SJCRH30 (cell line): ENCODE results near the gene COG4. TPM values are rescaled to one million over a fixed set of nuclear protein-coding genes. Genes with fewer than 3 reads are reported as not detected.

Source experiments
- DNase-seq, 2 experiments: peaks; one replicate each; pipeline ENCODE4 v3.0.0-alpha.2; 2015 to 2020
- H3K27ac ChIP-seq: fragments of 250-450 bp; sonication (Bioruptor Pico); 2 replicates; pipeline ENCODE4 v1.5.1; 2020; ENCODE audit warnings: mild to moderate bottlenecking, moderate library complexity
- H3K27me3 ChIP-seq: fragments of 250-450 bp; sonication (Bioruptor Pico); 2 replicates; pipeline ENCODE4 v1.5.1; 2020; ENCODE audit warnings: mild to moderate bottlenecking, moderate library complexity
- H3K36me3 ChIP-seq: fragments of 250-450 bp; sonication (Bioruptor Pico); 2 replicates; pipeline ENCODE4 v1.5.1; 2020; ENCODE audit warnings: mild to moderate bottlenecking, moderate library complexity
- H3K4me1 ChIP-seq: fragments of 250-450 bp; sonication (Bioruptor Pico); 2 replicates; pipeline ENCODE4 v1.5.1; 2020; ENCODE audit warnings: mild to moderate bottlenecking, moderate library complexity
- H3K4me3 ChIP-seq: fragments of 250-450 bp; sonication (Bioruptor Pico); 2 replicates; pipeline ENCODE4 v1.5.1; 2020; ENCODE audit warnings: mild to moderate bottlenecking, moderate library complexity
- H3K9me3 ChIP-seq: fragments of 250-450 bp; sonication (Bioruptor Pico); replicated peaks from 2 replicates; pipeline ENCODE4 v1.5.1; 2020; ENCODE audit warnings: mild to moderate bottlenecking, moderate library complexity
- total RNA-seq: library from RNA; depleted of rRNA; stranded (reverse); fragments of >200 nt; shearing (Covaris generic); gene quantifications from 2 replicates; pipeline ENCODE4 v1.2.3, GENCODE V29; 2014

COG4 gene
- total RNA-seq, 1 experiment from 2014 or later: 26.4 TPM

DNA sequence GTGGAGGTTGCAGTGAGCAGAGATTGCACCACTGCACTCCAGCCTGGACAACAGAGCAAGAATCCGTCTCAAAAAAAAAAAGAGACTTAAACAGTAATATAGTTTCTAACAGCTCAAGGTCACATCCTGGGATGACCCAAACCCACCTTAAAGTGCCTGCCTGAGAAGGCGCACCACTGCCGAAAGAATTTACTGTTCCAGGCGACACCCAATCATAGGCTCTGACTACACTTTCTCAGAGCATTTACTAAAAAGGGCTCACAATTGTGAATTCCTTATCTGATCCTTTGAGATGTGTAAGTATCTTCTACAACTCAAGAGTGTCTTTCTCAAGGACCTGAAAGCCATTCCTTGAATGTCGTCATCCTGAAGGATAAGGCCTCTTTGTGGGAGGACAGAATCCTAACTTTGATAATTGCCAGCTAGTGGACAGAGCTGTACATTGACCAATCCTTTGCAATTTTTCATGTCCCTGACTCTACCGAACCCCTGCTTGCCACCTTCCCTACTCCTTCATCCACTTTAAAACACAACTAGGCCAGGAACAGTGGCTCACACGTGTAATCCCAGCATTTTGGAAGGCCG, 81.9 kb downstream of the COG4 start:
- Histone ChIP-seq H3K27me3 (no peaks in the 10 kb centered on the region), H3K36me3 (no peaks in the 10 kb centered on the region), H3K9me3 (no peaks in the 10 kb centered on the region), H3K4me3 (no peak overlapping the region), H3K4me1 (peaks cover 11% of the 10 kb centered on the region), H3K27ac (no peak overlapping the region)
- no peak for DNase-seq

DNA sequence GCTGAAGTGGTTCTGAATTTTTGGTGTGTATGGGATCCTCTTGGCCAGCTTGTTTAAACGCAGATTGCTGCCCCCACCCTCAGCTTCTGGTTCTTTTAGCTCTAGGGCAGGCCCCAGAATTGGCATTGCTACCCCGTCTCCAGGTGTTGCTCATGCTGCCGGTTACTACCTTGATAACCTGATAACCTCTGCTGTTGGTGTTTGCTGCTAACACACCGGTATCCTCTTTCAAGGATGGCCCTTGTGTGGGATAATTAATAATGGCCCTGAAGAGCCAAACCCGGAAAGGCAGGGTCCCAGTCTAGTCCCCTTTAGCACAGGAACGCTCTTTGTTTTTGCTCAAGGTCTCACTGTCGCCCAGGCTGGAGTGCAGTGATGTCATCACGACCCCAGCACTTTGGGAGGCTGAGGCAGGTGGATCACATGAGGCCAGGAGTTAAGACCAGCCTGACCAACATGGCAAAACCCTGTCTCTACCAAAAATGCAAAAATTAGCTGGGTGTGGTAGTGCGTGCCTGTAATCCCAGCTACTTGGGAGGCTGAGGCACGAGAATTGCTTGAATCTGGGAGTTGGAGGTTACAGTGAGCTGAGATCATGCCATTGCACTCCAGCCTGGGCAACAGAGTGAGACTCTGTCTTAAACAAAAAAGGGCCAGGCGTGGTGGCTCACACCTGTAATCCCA, 83.2 kb downstream of the COG4 start:
- Histone ChIP-seq H3K27me3 (no peaks in the 10 kb centered on the region), H3K4me1 (peaks cover 12% of the 10 kb centered on the region), H3K4me3 (peak overlapping the region; percentile 70), H3K36me3 (no peaks in the 10 kb centered on the region), H3K27ac (no peak overlapping the region), H3K9me3 (no peaks in the 10 kb centered on the region)
- DNase-seq: no peak

DNA sequence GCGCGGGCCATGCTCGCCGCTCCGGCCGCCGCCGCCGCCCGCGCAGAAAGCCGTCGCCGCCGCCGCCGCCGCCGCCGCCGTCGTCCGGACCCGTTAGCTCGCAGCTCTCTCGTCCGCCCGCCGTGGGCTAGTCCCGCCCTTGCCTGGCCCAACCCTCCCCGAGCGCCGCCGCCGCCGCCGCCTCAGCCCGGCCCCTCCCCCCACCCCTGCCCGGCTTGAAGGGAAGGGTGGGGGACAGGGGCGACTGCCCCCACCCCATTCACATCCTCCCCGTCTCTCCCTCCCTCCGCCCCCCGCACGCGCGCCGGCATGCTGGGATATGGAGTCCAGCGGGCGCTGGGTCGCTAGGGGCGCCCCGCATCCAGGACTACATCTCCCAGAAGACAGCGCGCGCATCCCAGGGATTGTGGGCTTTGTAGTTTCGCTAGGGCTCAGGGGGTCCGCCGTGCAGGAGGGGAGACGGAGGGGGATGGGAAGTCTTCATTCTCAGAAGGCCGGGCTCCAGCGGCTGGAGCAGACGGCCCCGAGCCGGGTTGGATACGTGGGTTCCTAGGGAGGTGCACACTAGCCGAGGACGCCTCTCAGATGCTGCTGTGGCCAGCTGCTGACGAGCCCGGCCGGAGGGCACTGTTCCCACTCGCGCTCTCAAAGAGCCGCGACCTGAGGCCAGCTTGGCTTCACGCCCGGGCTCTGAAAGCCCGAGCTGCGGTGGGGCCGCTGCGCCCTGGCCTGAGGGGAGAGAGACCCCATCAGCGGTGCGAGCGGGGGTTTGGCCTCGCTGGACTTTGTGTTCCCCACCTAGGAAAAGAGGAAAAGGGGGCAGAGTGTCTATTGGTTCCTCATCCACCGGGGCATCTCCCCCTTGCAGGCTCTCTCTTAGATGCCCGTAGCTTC, 84.1 kb downstream of the COG4 start, which contains the start of gene ST3GAL2:
TSS of gene ST3GAL2 (minus strand) at position 132 of the 894 bp plus-strand sequence. CDS start 40,570 bp downstream, outside the sequence.
- H3K4me3 ChIP-seq: peak within 1 kb of the TSS; percentile 70
- H3K27me3 ChIP-seq: no peaks in the 10 kb centered on the region
- peak; percentile 92 to 95 for DNase-seq
- H3K4me1 ChIP-seq: peaks cover 12% of the 10 kb centered on the region
- H3K9me3 ChIP-seq: no peaks in the 10 kb centered on the region
- no peak within 1 kb of the TSS; the same call in 1 of the 2 replicates for H3K27ac ChIP-seq
- H3K36me3 ChIP-seq: no peaks in the 10 kb centered on the region

DNA sequence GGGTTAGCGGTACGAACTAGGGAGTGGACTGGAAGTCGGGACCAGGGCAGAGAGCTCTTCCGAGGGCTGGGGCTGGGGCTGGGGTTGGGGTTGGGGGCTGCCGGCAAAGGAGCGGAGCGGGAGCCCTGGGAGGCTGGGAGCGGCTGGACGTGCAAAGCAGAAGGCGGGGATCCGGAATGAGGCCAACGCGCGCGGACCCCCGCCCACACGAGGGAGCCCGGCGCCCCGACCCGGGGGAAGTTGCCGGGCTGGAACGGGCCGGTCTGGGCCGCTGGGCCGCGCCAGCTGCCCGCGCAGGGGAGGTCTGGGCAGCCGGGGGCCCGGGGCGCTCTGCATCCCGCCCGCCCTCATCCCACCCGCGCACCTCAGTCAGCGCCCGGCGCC, 84.8 kb downstream of the COG4 start:
- H3K4me3 ChIP-seq: peak overlapping the region; percentile 70
- no peaks in the 10 kb centered on the region for H3K27me3 ChIP-seq
- peaks cover 19% of the 10 kb centered on the region for H3K4me1 ChIP-seq
- H3K36me3 ChIP-seq: no peaks in the 10 kb centered on the region
- no peak overlapping the region for H3K27ac ChIP-seq
- DNase-seq: peak; percentile 15 to 18
- H3K9me3 ChIP-seq: no peaks in the 10 kb centered on the region

DNA sequence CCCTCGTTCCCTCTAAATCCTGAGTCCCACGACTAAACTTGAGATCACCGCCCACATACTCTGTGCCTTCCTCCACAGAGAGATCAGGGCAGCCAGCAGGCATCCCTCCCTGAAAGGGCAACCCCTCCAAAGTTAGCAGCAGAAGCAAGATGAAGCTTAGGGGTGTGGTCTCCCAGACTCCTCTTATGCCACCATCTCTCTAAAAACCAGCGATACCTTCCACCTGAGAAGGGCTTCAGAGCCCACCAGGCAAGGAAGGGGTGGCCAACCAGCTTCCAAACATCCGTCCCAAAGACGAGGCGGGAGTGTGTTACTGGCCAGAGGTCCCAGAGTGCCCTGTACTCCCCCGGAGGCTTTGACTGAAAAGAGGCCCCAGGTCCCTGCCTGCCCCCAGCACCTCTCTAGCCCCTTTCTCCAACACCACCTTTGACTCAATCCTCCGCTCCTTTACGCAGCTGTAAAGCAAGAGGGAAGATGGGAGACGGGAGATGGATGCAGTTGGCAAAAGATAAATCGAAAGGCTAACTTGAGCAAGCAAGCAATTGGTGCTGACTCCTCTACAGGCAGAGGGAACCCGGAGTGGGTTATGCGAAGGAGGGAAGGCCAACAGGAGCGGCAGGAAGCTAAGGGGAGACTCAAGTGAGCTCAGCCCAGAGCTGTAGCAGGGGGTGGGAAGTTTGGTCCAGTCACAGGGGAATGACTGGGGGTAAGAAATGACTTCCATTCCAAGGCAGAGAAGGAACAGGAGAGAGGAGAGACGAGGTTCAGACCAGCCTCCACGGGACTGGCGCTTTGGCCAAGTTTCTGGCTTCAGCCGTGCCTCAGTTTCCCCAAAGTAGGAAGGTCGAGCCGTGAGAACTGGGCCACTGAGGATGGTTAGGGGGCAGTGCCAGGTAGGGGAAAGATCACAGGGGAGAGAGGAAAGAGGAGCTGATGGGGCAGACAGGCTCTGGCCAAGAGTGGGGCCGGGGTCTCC, 85.5 kb downstream of the COG4 start:
- Histone ChIP-seq H3K9me3 (no peaks in the 10 kb centered on the region), H3K36me3 (no peaks in the 10 kb centered on the region), H3K4me1 (peaks cover 24% of the 10 kb centered on the region), H3K4me3 (peak overlapping the region; percentile 70), H3K27me3 (no peaks in the 10 kb centered on the region), H3K27ac (no peak overlapping the region)
- peak; percentile 32 to 51 for DNase-seq

DNA sequence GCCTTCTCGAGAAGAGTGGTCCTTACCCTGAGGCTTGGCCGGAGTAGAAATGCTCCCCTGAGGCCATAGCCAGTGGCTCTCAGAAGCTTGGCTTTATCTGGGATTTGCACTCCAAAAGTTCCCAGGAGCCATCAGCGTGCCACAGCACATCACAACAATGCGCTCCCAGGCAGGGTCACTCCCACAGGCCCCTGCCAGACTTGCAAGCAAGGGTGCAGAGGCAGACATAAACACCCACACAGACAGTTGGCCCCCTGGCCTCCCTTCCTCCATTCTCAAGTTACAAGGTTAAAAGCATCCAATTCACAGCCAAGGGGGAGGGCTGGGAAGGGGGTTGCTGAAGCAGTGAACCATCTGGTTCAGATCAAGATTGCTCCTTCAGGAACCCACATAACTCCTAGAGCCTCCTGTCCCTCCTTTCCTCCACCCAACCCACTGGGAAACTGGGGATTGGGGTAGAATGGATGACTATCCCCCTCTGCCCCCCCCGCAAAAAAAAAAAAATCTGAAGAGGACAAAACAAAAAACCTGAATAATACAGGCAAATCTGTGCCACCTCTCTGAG, 86.3 kb downstream of the COG4 start:
- DNase-seq: peak; percentile 77 to 84
- no peak overlapping the region for H3K27ac ChIP-seq
- H3K4me1 ChIP-seq: peaks cover 30% of the 10 kb centered on the region
- no peaks in the 10 kb centered on the region for H3K9me3 ChIP-seq
- H3K4me3 ChIP-seq: no peak overlapping the region; the same call in 1 of the 2 replicates
- no peaks in the 10 kb centered on the region for H3K36me3 ChIP-seq
- H3K27me3 ChIP-seq: no peaks in the 10 kb centered on the region

DNA sequence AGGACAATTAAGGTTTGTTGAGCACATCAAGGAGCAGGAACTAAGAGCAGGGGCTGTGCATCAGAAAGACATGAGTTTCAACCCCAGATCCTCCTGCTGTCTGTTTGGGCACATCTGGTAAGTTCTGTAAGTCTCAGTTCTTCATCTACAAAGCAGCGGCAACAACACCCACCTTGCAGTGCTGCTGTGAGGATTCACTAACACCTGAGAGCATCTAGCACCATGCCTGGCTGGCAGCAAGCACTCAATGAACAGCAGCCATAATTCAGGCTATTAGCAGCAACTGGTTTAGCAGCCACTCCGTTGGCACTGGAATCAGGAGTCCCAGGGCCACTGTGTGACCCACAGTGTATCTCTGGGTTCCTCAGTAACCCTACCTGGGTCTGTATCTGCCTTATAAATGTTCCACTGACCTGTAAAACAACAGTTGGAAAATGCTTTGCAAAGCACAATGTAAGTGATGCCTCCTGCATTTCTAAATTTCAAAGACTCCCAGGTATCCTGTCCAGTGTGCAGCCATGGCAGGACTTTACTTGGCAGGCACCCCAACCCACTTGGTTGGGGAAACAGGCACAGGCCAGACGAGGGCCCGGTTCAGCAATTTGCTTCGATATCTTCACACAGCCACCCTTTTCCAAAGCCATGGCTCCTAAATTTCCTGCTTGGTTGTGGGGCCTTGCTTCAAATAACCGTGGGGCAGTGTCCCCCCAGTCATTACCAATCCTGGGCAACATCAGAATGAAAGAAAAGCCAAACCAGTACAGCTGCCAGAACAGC, 88.7 kb downstream of the COG4 start:
- H3K4me1 ChIP-seq: peaks cover 25% of the 10 kb centered on the region
- no peaks in the 10 kb centered on the region for H3K27me3 ChIP-seq
- H3K4me3 ChIP-seq: no peak overlapping the region
- H3K9me3 ChIP-seq: no peaks in the 10 kb centered on the region
- no peaks in the 10 kb centered on the region for H3K36me3 ChIP-seq
- H3K27ac ChIP-seq: no peak overlapping the region
- DNase-seq: no peak

DNA sequence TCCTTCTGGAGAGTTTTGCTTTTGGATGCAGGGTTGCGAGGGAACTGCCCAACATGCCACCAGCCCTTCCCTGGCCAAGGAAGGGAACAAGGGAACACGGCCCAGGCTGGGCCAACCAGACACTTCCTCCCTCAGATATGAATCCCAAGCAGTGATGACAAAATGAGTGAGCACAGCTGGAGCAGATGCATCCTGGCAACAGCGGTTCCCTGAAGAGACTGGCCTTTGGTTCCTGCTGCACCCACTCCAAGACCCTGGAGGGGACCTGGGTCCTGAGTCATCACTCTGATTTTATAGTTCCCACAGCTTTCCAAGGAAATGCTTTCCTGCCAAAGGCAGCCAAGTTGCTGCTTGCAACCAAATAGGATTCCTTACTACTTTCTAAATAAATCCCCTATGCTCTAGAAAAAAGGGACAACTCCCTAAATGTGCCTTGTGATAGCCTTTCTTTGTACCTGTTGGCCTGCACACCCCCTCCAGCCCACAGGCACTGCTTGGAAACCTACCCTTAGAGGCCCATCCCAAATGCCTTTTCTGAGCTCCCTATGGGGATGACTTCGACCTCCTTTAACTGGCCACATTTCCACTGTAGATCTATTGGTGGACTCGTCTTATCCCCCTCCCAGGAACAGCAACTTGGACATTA, 89.8 kb downstream of the COG4 start:
- Histone ChIP-seq H3K4me1 (peaks cover 31% of the 10 kb centered on the region), H3K27ac (peak overlapping the region; percentile 55), H3K9me3 (no peaks in the 10 kb centered on the region), H3K4me3 (no peak overlapping the region), H3K36me3 (no peaks in the 10 kb centered on the region), H3K27me3 (no peaks in the 10 kb centered on the region)
- peak in 1 of 2 experiments; percentile 45 for DNase-seq

DNA sequence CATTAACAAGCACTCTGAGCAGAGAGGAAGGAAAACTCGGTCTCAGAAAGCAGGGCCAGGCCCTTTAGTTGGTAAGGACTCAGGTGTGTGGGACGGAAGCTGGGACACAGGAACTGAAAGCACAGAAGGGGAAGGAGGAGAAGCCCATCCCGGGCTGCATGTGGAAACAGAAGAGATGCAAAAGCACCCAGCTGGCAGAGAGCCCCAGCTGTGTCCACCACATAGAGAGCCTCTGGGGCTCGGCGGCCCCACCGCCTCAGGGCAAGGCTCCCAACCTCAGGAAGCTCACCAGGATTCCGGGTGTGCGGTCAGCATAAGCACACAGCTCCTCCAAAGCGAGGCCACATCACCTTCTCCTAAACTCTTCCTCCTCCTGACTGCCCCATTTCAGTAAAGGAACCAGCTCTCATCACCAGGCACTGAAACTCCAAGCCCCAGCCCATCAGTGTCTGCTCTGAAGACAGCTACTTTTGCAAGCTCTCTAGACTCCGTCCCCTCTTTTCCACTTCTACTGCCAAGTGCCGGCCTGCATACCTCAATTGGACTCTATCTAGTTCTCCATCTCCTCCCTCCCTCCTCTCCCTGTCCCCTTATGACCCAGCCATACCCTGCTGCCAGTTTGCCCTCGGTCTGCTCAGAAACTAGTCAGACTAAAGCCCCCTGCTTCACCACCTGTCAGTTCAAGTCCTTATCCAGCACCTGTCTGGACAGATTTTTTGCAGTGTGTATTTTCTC, 90.5 kb downstream of the COG4 start:
- H3K4me3 ChIP-seq: 0 out of 2 replicates have a peak overlapping the region, but pooled peaks have one; percentile 10
- no peaks in the 10 kb centered on the region for H3K27me3 ChIP-seq
- DNase-seq: peak; percentile 73 to 77
- H3K9me3 ChIP-seq: no peaks in the 10 kb centered on the region
- no peaks in the 10 kb centered on the region for H3K36me3 ChIP-seq
- peaks cover 33% of the 10 kb centered on the region for H3K4me1 ChIP-seq
- peak overlapping the region; percentile 55 for H3K27ac ChIP-seq

DNA sequence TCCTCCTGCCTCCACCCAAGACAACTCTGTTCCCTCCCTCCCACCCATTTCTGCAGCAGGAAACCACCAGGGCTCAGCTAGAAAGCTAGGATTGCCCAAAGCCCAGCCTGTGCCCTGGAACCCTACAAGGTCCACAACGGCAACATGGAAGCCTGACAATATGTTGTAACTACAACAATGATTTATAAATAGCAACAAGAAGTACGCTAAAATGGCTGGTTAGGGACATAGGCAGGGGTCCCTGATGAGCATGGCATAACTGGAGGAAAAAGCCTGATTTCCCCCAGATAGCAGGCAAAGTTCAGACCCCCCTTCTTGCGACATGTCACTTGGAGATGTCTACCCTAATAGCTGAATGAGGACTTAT, 91.0 kb downstream of the COG4 start:
- H3K4me1 ChIP-seq: peaks cover 38% of the 10 kb centered on the region
- H3K4me3 ChIP-seq: 0 out of 2 replicates have a peak overlapping the region, but pooled peaks have one; percentile 10
- no peak for DNase-seq
- H3K36me3 ChIP-seq: no peaks in the 10 kb centered on the region
- H3K27ac ChIP-seq: peak overlapping the region; percentile 55; the same call in 1 of the 2 replicates
- no peaks in the 10 kb centered on the region for H3K9me3 ChIP-seq
- H3K27me3 ChIP-seq: no peaks in the 10 kb centered on the region

DNA sequence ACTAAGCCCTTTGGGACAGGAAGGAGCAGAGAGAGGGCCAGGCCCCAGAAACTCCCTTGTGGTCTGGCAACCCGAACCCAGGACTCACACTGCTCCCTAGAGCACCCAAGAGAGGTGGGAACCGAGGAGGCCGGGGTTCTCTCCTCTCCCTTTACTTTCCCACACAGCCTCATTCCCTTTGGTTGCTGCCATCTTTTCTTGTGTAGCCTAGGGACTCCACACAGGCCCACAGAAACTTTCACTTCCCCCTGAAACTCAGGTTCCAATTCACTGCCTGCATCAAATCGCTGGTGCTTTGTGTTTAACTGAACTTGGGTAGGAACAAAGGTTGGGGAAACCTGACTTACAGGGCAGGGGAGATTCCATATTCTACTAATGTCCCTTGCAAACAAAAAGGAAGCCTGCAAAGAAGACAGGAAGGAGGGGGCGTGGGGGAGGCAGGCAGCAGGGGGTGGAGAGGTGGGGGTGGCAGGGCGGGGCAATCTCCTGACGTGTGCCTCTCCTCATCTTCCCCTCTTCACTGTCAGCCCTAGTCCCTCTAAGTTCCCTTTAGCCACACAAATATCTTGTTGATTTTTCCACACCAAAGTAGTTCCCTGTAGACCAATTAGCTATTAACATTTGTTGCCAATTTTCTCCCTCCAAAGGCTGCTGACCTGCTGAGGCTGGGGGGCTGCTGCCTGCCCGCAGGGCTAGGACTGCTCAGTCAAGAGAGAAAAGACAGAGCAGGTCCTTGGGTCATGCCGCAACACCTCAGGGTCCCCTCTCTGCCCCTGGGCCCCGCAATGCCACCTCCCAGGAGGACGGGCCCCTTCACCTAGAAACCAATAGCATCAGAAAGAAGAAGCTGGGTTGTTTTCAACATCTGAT, 92.5 kb downstream of the COG4 start:
- H3K4me1 ChIP-seq: peaks cover 32% of the 10 kb centered on the region
- H3K27ac ChIP-seq: no peak overlapping the region
- H3K4me3 ChIP-seq: no peak overlapping the region
- H3K9me3 ChIP-seq: no peaks in the 10 kb centered on the region
- H3K27me3 ChIP-seq: no peaks in the 10 kb centered on the region
- H3K36me3 ChIP-seq: no peaks in the 10 kb centered on the region
- no peak for DNase-seq
